Mammary epithelial cell (primary cell): ENCODE measurements around the gene ATOH8.

Experiments used
- EZH2 ChIP-seq: IDR thresholded peaks from 2 replicates; pipeline ENCODE4 v1.6.1; 2012; ENCODE audit warnings: low read length, inconsistent platforms, borderline replicate concordance
- TF ChIP-seq, protein P1 (sequence below), 2 donors: IDR thresholded peaks in 1 of 2; conservative IDR thresholded peaks in 1 of 2; 2 replicates each; pipeline ENCODE4 v1.5.1; 2011 to 2012; ENCODE audit warnings: inconsistent platforms in 2 of 2, low read length in 2 of 2, mild to moderate bottlenecking in 2 of 2, control low read depth in 1 of 2, low read depth in 1 of 2; ENCODE audit not compliant: insufficient read depth in 1 of 2; ENCODE audit errors: extremely low read depth in 1 of 2

DNA sequence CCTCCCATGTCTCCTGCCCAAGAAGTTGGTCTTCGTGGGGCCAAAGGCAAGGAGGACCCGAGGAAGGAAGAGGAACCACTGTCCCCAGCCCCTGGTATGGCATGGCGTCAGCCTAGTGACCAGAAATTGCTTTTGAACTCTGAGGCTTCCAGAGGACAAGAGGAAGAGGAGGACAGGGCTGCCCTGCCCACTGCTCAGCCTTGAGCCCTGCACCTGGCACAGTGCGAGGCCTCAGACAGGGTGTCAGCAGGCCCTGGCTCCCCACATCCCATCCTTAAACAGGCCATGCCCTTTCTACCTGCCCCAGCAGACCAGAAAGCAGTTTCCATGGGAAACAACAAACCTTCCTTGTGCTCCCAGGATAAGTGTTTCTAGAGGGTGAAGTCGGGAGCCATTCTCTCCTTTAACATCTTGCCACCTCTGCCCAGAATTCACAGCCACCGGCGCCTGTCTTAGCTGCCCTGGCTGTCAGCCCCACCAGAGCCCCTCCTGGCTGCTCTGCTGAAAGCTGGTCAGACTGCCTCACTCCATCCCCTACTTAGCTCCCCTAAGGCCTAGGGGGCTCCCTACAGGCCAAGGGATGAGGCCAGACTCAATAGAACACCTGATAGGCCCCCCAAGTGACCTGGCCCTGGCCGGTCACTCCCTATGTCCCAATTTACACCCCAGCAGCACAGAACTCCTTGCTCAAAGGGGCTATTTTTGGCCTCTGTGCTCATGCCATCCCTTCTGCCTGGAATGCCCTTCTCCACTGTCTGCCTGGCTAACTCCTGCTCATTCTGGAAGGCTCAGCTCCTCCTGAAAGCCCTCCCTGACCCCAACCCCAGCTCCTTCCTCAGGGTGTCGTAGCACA, 20.6 kb downstream of the ATOH8 start:
- TF ChIP-seq, protein P1, sequence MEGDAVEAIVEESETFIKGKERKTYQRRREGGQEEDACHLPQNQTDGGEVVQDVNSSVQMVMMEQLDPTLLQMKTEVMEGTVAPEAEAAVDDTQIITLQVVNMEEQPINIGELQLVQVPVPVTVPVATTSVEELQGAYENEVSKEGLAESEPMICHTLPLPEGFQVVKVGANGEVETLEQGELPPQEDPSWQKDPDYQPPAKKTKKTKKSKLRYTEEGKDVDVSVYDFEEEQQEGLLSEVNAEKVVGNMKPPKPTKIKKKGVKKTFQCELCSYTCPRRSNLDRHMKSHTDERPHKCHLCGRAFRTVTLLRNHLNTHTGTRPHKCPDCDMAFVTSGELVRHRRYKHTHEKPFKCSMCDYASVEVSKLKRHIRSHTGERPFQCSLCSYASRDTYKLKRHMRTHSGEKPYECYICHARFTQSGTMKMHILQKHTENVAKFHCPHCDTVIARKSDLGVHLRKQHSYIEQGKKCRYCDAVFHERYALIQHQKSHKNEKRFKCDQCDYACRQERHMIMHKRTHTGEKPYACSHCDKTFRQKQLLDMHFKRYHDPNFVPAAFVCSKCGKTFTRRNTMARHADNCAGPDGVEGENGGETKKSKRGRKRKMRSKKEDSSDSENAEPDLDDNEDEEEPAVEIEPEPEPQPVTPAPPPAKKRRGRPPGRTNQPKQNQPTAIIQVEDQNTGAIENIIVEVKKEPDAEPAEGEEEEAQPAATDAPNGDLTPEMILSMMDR (conservative IDR thresholded peaks at IDR 0.05 in 1 of 2, IDR thresholded peaks at IDR 0.05 in 1 of 2; ENCODE audit: extremely low read depth in 1 of 2, insufficient read depth in 1 of 2, low read depth in 1 of 2, low read length in 2 of 2): no peak
- TF ChIP-seq EZH2: no peak
